Left kidney (tissue), 2 donors: ENCODE results near the gene SLC2A10. TPM values are rescaled to one million over a fixed set of nuclear protein-coding genes. Genes with fewer than 3 reads are reported as not detected.

Experiments used
- DNase-seq: peaks from one replicate; pipeline ENCODE4 v3.0.0-alpha.2; 2013
- polyA plus RNA-seq: library from polyadenylated mRNA; unstranded; fragments of 120-200 nt; gene quantifications from one replicate; pipeline ENCODE4 v1.2.1, GENCODE V29; 2013; ENCODE audit not compliant: insufficient read length

Gene SLC2A10
- polyA plus RNA-seq, 1 donor: 16.6 TPM

DNA sequence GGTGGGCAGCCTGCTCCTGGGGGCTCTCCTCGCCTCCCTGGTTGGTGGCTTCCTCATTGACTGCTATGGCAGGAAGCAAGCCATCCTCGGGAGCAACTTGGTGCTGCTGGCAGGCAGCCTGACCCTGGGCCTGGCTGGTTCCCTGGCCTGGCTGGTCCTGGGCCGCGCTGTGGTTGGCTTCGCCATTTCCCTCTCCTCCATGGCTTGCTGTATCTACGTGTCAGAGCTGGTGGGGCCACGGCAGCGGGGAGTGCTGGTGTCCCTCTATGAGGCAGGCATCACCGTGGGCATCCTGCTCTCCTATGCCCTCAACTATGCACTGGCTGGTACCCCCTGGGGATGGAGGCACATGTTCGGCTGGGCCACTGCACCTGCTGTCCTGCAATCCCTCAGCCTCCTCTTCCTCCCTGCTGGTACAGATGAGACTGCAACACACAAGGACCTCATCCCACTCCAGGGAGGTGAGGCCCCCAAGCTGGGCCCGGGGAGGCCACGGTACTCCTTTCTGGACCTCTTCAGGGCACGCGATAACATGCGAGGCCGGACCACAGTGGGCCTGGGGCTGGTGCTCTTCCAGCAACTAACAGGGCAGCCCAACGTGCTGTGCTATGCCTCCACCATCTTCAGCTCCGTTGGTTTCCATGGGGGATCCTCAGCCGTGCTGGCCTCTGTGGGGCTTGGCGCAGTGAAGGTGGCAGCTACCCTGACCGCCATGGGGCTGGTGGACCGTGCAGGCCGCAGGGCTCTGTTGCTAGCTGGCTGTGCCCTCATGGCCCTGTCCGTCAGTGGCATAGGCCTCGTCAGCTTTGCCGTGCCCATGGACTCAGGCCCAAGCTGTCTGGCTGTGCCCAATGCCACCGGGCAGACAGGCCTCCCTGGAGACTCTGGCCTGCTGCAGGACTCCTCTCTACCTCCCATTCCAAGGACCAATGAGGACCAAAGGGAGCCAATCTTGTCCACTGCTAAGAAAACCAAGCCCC, 16.0 kb downstream of the SLC2A10 start:
- no peak for DNase-seq

DNA sequence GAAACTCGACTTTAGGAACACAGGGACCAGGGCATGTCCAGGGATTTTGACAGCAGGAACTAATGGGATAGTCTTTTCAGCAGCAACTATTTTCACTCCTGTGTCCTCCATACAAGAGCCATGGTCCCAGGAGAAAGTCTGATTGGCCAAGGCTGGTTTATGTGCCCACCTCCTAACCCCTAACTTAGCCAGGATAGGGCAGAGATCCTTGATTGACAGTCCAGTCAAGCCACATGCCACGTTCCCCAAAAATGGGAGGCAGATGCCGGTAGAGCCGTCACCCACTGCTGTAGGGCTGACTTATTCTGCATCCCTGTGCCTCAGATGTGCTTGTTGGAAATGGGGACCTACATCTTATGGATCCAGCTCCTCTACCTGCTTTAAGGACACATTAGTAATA, 22.3 kb downstream of the SLC2A10 start:
- DNase-seq: no peak

DNA sequence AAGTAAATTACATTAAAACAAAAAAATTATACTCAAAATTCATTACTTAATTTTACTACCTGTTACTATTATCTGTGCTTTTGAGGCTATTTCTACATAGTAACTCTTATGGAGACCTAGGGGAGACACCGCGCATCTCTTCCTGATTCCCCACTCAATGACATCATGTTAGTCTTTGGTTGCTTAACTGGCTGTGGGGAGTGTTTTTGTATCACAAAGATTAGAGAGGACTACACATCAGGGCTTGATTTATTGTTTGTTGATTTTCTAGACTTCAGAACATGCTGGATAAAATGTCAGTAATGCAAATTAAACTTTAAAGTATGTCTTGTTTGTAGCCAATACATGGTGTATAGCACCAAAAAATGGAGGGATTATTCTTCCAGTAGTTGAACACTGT, 26.0 kb downstream of the SLC2A10 start:
- no peak for DNase-seq

DNA sequence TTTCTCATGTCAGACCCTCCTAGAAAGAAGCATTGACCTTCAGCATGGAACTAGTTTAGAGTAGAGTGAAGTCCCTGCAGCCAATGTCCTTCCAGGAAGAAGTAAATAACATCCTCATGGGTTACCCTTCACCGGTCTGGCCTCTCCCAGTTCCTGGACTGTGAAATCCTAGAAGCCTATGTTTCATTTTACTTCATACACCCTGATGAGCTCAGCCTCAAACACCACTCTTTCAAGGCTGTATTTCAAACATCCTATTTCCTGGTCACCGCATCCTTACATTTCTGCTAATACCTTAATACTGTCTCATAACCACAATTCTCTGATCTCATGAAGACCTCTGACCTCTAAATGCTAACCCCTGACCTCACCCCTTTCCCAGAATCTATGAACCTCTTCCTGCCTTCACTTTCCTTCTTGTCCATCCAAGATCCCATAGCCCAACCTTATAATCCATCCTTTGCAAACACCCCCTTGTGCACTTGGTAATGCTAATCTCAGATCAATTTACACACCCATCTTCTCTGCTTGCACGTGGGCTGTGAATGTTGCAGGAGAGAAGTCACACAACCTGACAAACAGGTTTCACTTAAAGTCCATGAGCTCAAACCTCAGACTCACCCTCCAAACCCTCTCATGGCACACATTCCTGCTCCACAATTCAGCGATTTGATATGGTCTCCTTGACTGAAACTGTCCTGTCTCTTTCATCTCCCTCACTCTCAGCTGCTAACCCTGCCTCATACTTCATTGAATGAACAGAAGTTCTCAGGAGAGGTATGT, 30.2 kb downstream of the SLC2A10 start:
- no peak for DNase-seq

DNA sequence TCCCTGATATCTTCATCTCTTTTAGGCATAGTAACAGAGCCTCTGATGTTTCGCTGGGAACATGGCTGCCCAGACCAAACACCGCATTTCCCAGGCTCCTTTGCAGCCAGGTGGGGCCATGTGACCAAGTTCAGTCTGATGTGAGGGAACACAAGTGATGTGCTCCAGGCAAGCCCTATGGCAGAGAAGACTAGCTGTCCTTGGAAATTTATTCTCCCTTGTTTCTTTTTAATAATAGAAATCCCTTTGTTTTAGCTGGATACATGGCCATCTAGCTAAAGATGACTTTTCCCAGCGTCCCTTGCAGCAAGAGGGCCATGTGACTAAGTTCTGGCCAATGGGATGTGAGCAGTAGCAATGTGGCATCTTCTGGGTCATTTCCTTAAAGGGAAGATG, 30.8 kb downstream of the SLC2A10 start:
- no peak for DNase-seq

DNA sequence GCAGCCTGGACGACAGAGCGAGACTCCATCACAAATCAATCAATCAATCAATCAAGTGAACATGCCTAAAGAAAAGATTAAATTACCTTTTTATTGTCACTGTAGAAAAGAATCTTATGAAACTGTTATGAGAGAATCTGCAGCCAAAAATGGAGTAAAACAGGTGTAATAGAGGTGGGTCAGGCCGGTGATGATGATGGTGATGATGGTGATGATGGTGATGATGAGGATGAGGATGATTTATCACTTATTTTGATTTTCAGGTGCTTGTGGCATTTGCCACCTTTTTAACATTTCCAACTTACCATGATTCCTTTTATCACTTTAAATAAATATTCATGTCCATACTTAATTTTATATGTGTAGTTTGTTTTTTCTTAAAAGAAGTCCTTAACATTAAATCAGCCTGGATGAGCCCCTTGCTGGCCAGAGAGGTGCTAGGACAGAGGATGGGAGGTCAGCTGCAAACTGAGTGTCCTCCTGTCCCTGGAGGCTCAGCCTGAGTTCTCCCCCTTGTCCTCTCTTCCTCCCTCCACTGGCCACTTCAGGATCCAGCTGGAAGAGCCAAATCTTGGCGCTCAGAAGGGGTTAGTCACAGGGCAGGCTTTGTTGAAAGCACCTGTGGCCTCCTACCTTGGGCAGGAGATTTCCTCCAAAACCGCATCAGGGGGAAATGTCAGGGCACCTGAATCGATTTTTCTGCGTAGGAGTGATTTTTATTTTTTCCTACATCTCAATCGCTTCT, 32.6 kb downstream of the SLC2A10 start:
- DNase-seq: no peak

DNA sequence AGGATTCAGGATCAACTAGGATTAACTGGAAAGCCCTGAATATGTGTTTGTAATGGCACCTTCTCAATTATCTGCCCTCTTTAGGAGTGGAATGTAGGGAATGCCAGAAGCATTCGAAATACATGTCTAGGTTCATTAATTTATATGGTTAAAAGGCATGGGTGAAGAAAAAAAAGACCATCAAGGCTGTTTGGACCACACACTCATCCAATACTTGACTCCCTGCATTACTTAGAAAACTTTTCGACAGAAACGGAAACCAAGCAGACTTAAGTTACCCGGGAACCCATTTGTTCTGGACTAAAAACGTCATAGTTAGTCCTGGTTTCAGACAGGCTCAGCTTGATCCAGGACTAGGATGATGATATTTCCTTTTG, 33.2 kb downstream of the SLC2A10 start:
- no peak for DNase-seq

DNA sequence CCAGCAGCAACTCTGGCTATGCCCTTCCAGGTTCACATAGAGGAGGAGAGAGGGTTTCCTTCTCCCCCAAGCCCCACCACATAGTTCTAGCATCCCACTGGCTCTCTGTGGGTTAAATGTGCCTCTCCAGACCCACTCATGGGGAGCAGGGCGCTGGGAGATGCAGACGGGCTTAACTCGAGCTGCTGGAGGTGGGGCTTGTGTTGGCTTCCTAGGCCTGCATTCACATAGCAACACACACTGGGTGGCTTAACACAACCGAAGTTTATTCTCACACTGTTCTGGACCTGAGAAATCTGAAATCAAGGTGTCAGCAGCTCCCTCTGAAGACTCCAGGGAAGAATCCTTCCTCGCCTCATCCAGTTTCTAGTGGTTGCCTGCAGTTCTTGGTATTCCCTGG, 33.6 kb downstream of the SLC2A10 start:
- DNase-seq: no peak

DNA sequence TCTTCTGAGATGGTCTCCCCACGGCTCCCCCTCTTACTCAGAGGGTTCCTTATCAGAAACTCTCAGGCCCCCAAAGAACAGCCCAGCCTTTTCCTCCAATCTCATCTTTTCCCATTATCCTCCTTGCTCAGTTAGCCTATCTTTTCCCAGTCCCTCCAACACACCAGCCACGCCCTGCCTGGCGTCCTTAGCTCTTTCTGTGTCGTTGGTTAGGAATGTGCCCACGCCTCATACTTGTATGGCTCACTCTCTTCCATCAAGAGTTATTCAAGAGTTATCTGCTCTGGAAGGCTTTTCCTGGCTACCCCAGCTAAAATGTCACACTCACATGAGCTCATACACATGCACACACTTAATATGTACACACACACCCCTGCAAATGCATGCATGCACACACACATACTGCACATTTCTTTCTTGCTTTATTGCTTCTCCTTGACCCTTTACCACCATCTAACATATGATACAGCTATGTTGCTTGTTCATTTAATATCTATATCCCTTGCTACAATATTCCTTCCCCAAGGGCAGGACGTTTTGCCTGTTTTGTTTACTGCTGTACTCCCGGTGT, 37.6 kb downstream of the SLC2A10 start:
- DNase-seq: no peak

DNA sequence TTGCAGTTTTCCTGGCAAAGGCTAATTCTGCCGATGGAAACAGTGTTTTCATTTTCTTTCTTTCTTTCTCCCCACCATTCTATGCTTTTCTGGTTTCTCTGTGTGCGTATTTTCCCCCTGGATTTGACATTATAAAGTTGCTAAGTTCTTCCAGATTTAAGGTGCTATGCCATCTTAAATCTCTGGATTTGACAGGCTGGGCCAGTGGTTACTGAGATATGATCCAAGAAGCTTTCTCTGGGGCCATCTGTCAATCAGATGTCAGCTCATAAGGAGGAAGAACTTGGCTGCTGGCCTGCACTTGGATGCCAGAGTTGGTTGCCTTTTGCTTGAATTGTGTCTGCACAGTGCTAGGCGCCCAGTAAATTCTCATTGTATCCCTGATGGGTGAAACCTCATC, 39.7 kb downstream of the SLC2A10 start:
- no peak for DNase-seq

DNA sequence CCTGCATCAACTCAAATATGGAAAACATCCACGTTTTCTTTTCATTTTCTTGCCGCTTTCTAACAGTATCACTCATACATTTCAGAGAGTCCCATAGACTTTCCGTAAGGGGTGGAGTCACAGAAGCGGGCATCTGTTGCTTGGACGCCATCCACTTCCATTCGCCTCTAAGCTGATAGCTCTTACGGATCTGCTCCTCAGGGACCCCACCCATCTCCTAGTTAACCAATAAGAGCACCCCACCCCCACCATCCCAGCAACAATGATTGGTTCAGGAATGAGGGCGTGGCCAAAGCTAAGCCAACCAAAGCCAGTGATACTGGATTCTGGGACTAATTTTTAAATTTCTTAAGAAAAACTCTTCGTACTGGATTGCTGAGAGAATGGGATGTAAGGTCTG, 42.4 kb downstream of the SLC2A10 start:
- no peak for DNase-seq

DNA sequence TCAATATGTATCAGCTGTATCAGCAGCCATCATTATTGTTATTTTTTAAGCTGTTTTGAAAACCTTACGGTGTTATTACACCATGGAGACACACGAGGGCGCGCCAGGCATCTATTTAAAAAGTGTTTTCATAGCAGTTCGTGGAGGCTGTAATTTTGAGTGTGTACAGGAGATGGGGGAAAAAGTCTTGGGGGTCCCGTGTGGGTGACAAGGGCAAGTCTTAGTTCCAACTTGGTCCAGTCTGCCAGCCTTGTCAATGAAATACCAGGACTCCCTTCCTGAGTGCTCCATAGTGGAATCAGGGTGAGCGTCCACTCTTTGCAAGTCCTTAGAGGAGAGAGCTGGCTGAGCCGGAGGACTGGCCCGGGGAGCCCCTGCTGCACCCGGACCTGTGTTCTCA, 43.3 kb downstream of the SLC2A10 start:
- peak; percentile 63 for DNase-seq

DNA sequence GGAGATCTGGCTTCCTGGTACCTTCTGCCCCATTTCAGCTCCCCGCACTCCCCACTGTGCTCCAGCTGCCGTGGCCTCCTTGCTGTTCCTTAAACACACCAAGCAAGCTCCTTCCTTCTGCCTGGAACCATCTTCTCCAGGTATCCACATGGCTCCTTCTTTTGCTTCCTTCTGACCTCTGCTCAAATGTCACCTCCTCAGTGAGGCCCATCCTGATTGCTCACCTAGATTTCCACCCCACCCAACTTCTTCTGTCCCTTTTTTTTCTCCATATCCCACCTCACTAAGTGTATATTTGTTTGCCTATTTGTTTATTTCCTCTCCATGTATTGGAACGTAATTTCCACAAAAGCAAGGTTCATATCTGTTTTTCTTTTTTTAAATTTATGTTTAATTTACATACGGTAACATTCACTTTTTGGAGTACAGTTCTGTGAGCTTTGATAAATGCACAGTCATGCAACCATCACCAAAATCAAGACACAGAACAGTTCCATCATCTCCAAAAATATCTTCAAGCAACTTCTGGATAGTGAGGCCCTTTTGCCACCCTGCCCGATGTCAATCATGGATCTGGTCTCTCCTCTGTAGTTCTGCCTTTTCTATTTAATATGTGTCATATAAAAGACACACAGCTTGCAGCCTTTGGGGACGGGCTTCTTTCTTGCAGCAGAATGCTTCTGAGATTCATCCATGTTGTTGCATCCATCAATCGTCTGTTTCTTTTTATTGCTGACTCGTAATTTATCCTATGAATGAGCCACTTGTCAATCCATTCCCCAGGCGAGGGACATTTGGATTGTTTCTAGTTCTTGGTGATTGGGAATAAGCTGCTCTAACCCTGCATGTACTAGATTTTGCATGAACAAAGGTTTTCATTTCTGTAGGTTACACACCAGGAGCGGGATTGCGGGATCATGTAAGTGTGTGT, 46.3 kb downstream of the SLC2A10 start:
- no peak for DNase-seq

DNA sequence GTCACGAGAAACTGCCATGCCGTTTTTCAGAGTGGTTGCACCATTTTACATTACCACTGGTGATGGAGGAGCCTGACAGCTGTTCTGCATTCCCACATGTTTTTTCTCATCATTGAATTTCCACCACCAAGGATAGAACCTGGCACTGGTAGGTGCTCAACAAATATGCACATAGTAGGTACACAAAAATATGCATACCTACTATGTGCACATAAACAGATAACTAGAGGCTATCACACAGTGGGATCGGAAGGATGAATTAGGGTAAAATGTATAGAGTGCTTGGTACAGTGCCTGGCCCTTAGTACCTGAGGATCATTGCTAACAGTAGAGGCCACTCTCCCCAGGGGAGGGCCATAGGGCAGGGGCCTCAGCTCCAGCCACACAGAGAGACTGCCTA, 47.0 kb downstream of the SLC2A10 start:
- DNase-seq: no peak

DNA sequence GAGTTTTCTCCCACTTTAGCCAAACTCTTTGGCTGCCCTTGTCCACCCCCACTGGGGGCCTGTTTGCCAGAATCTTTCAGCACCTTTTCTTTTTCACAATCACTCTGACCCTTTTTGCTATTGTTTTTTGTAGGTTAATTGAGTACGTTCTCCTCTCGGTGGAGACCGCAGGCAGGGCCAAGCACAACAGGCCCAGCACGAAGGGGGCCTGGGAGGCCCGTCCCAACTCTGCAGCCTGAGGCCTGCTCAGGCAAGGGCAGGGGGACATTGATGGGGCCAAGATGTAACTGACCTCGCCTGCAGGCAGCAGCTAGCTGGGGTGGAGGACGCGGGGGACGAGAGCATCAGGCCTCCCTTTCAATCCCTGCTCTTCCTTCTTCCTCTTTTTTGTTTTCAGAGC, 47.7 kb downstream of the SLC2A10 start:
- no peak for DNase-seq

DNA sequence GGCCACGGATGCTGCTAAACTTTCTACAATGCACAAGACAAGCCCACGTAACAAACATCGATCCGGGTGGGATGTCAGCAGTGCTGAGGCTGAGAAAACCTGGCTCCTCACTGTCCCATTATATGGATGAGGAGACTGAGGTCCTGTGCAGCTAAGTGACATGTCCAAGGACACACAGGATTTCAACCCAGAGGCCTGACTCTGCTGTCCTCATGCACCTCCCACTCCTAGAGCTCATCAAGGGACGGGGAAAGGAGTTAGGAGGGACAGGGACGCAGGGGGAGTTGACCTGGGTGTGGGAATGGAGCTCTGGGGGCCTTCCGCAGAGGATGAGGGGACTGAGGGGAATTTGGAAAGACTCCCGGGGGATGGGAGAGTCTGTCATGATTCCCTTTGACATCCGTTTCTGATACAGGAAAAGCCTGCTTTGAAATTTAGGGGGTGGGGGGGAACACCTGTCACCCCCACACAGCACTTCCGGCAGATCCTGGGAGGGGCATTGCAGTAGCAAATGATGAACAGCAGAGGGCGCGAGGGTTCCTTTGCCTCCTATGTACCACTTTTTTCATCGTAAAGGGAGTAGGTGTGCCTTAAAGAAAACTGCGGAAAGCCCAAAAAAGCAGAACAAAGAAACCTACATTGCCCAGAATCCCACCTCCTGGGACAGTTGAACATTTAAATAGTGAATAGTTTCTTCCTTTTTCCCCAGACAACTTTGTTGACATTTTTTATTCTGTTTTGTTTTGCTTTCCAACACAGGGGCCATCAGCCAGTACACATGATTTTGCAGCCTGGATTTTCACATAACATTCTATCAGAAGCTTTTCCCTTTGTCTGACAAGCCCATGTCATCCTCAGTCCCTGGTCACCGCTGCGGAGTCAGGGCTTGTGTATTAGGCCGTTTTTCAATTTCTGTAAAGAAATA, 48.6 kb downstream of the SLC2A10 start:
- peak; percentile 56 for DNase-seq

DNA sequence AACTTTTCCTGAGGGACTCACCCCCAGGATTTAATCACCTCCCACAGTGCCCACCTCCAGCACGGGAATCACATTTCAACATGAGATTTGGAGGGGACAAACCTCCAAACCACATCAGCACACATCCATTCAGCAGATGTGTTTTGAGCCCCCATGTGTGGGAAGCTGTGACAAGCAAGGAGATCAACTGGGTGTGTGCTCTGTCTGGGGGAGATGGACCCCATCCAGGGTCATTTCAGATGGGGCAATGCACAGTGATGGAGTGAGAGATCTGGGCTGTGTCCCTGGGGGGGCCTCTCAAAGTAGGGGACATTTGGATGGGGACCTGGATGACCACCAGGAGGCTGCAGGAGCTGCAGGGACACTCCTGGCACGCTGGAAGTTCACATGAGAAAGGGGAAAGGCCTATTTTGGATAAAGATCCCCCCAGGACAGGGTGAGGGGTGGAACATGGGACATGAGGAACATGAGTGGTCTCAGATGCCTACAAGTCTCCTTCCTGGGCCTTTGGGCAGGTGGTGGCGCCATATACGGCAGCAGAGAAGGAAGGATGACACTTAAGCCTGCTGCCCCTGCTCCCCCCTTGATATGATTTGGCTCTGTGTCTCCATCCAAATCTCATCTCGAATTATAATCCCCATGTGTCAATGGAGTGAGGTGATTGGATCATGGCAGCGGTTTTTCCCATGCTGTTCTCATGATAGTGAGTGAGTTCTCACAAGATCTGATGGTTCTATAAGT, 49.6 kb downstream of the SLC2A10 start:
- DNase-seq: no peak

DNA sequence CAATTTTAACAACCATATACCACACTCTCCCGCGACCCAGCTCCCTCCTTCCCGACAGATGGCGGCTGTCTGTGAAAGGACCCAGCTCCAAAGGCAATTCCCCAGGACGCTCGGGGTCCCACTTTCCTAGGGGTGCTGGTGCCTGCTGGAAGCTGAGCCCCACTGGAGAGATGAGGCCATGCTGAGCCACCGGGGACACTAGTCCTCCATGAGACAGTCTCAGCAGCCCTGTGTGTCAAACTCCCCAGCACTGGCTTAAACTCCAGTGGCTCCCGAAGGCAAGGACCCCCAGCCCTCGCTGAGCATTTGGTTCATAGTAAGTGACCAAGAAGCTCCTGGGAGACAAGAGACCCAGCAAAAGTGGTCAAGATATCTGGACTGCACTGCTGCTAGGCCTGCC, 52.1 kb downstream of the SLC2A10 start:
- DNase-seq: no peak

DNA sequence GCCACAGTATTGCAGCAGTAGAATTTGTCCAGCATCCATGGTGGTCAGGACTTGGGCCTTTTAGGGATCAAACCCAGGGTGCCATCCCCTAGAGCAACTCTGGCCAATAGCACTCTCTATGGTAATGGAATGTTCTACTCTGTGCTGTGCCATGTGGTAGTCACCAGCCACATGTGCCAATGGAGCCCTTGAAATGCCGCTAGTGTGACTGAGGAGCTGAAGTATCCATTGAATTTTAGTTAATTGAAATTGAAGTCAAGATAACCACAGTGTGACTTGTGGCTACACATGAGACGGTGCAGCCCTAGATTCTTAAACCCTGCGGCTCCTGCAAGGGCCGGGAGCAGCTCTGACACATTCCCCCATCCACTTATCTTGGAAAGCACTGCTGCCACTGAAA, 54.6 kb downstream of the SLC2A10 start:
- no peak for DNase-seq
